Ishikawa (cell line): Measurements from ENCODE around the gene ARSJ.

Experiments used
- CEBPB ChIP-seq: IDR thresholded peaks from 2 replicates; pipeline ENCODE4 v1.6.1; 2012
- CREB1 ChIP-seq: IDR thresholded peaks from 2 replicates; pipeline ENCODE4 v1.6.1; 2012; ENCODE audit warnings: low read depth
- EGR1 ChIP-seq: IDR thresholded peaks from 2 replicates; pipeline ENCODE4 v1.6.1; 2012
- EP300 ChIP-seq: IDR thresholded peaks from 2 replicates; pipeline ENCODE4 v1.6.1; 2012; ENCODE audit warnings: borderline replicate concordance
- FOXM1 ChIP-seq: IDR thresholded peaks from 2 replicates; pipeline ENCODE4 v1.6.1; 2012; ENCODE audit warnings: low read depth, borderline replicate concordance
- NFIC ChIP-seq: IDR thresholded peaks from 2 replicates; pipeline ENCODE4 v1.6.1; 2012
- RAD21 ChIP-seq: IDR thresholded peaks from 2 replicates; pipeline ENCODE4 v1.6.1; 2012; ENCODE audit warnings: low read depth
- TAF1 ChIP-seq: IDR thresholded peaks from 2 replicates; pipeline ENCODE4 v1.6.1; 2012; ENCODE audit warnings: low read depth, mild to moderate bottlenecking
- TCF12 ChIP-seq: IDR thresholded peaks from 2 replicates; pipeline ENCODE4 v1.6.1; 2012; ENCODE audit warnings: low read depth
- TEAD4 ChIP-seq: IDR thresholded peaks from 2 replicates; pipeline ENCODE4 v1.6.1; 2012
- YY1 ChIP-seq: IDR thresholded peaks from 2 replicates; pipeline ENCODE4 v1.6.1; 2012; ENCODE audit warnings: low read depth
- ZBTB7A ChIP-seq: IDR thresholded peaks from 2 replicates; pipeline ENCODE4 v1.6.1; 2012; ENCODE audit warnings: low read depth
- TF ChIP-seq, protein P1 (sequence below): IDR thresholded peaks from 2 replicates; pipeline ENCODE4 v1.6.1; 2012
- TF ChIP-seq, protein P2 (sequence below): IDR thresholded peaks from 2 replicates; pipeline ENCODE4 v1.6.1; 2012; ENCODE audit warnings: low read depth, mild to moderate bottlenecking
- TF ChIP-seq, protein P3 (sequence below): IDR thresholded peaks from 2 replicates; pipeline ENCODE4 v1.6.1; 2012

The ARSJ gene

DNA sequence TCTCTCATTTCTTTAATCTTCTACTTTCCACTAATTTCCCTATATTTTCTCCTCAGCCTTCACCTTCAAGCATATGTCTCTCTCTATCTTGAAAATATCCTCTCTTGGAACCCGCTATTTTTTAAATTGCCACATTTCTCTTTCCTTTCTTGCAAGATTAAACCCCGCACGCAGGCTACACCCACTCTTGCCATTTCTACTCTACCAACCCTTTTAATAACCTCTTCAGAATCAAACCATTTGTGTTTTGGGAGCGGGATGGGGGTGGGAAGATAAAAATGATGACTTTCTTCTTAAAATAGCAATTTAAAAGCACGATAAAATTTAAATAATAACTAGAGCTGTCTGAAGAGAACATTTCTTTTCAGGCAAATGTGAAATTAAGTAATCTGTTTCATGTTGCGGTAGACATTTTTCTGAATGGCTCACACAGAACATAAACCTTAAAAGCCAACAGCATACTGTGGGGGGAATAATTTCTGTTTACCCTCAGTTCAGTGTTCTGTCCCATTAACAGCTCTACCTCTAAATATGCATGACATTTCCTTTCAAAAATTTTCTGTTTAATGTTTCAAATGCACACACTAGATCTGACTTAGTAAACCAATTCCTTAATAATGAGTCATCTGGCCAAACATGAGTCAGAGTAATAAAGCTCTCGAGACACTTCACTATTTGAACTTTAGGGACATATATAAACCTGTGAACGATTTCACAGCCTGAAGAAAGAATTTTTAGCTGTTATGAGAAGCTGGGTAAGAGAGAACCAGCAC is 20.5 kb downstream of the ARSJ start:
- TF ChIP-seq, protein P1, sequence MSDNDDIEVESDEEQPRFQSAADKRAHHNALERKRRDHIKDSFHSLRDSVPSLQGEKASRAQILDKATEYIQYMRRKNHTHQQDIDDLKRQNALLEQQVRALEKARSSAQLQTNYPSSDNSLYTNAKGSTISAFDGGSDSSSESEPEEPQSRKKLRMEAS = 0 out of 2 replicates have a peak, but pooled peaks have one; percentile 23
- TF ChIP-seq FOXM1 (peak; percentile 82; the same call in 1 of the 2 replicates), EP300 (peak; percentile 78; the same call in 1 of the 2 replicates), TCF12 (peak; percentile 62; the same call in 1 of the 2 replicates), EGR1 (no peak), NFIC (peak; percentile 51), TEAD4 (peak; percentile 81)
- TF ChIP-seq, protein P2, sequence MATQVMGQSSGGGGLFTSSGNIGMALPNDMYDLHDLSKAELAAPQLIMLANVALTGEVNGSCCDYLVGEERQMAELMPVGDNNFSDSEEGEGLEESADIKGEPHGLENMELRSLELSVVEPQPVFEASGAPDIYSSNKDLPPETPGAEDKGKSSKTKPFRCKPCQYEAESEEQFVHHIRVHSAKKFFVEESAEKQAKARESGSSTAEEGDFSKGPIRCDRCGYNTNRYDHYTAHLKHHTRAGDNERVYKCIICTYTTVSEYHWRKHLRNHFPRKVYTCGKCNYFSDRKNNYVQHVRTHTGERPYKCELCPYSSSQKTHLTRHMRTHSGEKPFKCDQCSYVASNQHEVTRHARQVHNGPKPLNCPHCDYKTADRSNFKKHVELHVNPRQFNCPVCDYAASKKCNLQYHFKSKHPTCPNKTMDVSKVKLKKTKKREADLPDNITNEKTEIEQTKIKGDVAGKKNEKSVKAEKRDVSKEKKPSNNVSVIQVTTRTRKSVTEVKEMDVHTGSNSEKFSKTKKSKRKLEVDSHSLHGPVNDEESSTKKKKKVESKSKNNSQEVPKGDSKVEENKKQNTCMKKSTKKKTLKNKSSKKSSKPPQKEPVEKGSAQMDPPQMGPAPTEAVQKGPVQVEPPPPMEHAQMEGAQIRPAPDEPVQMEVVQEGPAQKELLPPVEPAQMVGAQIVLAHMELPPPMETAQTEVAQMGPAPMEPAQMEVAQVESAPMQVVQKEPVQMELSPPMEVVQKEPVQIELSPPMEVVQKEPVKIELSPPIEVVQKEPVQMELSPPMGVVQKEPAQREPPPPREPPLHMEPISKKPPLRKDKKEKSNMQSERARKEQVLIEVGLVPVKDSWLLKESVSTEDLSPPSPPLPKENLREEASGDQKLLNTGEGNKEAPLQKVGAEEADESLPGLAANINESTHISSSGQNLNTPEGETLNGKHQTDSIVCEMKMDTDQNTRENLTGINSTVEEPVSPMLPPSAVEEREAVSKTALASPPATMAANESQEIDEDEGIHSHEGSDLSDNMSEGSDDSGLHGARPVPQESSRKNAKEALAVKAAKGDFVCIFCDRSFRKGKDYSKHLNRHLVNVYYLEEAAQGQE = no peak

DNA sequence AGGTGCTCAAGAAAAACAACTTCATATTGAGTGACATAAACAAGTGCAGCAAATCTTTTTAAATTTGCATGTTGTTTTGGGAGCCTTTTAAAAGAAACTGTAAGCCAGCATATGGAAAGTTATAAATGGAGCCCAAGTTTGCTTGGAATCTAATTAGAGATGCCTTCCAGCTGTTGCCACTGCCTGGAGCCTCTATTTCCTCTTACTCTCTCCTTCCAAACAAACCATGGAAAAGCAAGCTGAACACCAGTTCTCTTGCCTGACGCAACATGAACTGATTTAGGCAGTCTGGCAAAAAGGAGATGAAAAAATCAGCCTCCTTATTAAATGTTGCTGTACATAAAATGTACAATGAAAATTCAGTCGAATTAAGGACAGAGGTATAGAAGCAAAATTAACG is 21.5 kb downstream of the ARSJ start:
- TF ChIP-seq TEAD4 (no peak), FOXM1 (no peak), TAF1 (no peak), EGR1 (no peak), RAD21 (no peak), YY1 (no peak), ZBTB7A (no peak), CEBPB (no peak), CREB1 (no peak)
- TF ChIP-seq, protein P2 = no peak

DNA sequence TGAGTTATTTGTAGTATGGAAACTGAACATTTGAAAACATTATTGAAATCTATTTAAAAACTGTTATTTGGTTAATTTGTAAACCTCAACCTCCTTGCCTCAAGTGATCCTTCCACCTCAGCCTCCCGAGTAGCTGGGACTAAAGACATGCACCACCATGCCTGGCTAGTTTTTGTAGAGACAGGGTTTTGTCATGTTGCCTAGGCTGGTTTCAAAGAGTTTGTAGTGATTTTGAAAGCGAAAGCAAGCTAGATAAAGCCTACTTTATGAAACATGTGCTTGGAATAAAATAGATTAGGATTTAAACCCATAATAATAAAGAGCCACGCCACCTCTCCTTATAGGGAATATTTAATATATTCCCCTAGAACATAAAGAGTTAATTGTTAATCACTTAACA is 23.5 kb downstream of the ARSJ start:
- TF ChIP-seq, protein P3, sequence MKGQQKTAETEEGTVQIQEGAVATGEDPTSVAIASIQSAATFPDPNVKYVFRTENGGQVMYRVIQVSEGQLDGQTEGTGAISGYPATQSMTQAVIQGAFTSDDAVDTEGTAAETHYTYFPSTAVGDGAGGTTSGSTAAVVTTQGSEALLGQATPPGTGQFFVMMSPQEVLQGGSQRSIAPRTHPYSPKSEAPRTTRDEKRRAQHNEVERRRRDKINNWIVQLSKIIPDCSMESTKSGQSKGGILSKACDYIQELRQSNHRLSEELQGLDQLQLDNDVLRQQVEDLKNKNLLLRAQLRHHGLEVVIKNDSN = no peak
- TF ChIP-seq, protein P1 = no peak
- TF ChIP-seq YY1 = no peak
- TF ChIP-seq, protein P2 = no peak
- TF ChIP-seq CREB1 = no peak
- TF ChIP-seq FOXM1 = no peak
- no peak for TF ChIP-seq TCF12
- TF ChIP-seq ZBTB7A = no peak
- no peak for TF ChIP-seq TEAD4
- no peak for TF ChIP-seq EP300
- no peak for TF ChIP-seq TAF1
- TF ChIP-seq NFIC = no peak

DNA sequence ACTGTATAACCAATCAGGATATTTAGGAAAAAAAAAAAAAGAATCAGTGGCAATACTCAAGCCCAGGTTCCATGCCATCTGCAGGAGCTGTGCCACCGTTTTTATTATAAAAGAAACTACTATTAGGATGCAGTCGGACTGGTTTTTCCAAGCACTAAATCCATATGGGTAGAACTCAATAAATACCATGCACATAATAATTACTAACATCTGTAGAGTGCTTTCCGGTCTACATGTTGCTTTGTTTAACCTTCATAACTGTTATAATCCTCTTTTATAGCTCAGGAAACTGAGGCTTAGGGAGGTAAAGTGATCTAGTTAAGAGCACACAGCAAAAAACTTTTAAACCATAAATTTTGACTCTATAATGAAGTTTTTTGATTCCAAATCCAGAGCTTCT is 24.0 kb downstream of the ARSJ start:
- no peak for TF ChIP-seq TAF1
- no peak for TF ChIP-seq CREB1
- no peak for TF ChIP-seq RAD21
- TF ChIP-seq FOXM1 = no peak
- TF ChIP-seq TEAD4 = no peak
- no peak for TF ChIP-seq EP300
- TF ChIP-seq, protein P1 = no peak
- no peak for TF ChIP-seq EGR1
- TF ChIP-seq TCF12 = no peak
- TF ChIP-seq, protein P2 = no peak
- no peak for TF ChIP-seq NFIC
- no peak for TF ChIP-seq ZBTB7A
- TF ChIP-seq YY1 = no peak
- no peak for TF ChIP-seq CEBPB
- TF ChIP-seq, protein P3 = no peak
